Duodenal mucosa (tissue), 2 donors: Measurements from ENCODE around the gene NMB.
A peak's percentile ranks its signal among the peaks of the same experiment; 100 is the strongest.

Experiments used
- H3K27ac ChIP-seq: one replicate; pipeline ENCODE4 v1.7.0; 2013; ENCODE audit warnings: low read depth, low read length
- H3K27me3 ChIP-seq, 2 donors: one replicate each; pipeline ENCODE4 v1.7.0; 2013; ENCODE audit warnings: low read length in 2 of 2, control low read depth in 1 of 2; ENCODE audit not compliant: insufficient read depth in 2 of 2, control insufficient read depth in 1 of 2
- H3K36me3 ChIP-seq, 2 donors: one replicate each; pipeline ENCODE4 v1.7.0; 2013; ENCODE audit warnings: low read length in 2 of 2, control low read depth in 1 of 2; ENCODE audit not compliant: insufficient read depth in 2 of 2, control insufficient read depth in 1 of 2
- H3K4me1 ChIP-seq, 2 donors: one replicate each; pipeline ENCODE4 v1.7.0; 2013; ENCODE audit warnings: low read length in 2 of 2, control low read depth in 1 of 2; ENCODE audit not compliant: insufficient read depth in 2 of 2, control insufficient read depth in 1 of 2
- H3K4me3 ChIP-seq, 2 donors: one replicate each; pipeline ENCODE4 v1.7.0; 2013; ENCODE audit warnings: low read length in 2 of 2, low read depth in 1 of 2
- H3K9ac ChIP-seq, 2 donors: one replicate each; pipeline ENCODE4 v1.7.0; 2013; ENCODE audit warnings: low read length in 2 of 2, low read depth in 1 of 2
- H3K9me3 ChIP-seq, 2 donors: one replicate each; pipeline ENCODE4 v1.7.0; 2013; ENCODE audit warnings: low read length in 2 of 2, control low read depth in 1 of 2; ENCODE audit not compliant: control insufficient read depth in 1 of 2

The NMB gene

DNA sequence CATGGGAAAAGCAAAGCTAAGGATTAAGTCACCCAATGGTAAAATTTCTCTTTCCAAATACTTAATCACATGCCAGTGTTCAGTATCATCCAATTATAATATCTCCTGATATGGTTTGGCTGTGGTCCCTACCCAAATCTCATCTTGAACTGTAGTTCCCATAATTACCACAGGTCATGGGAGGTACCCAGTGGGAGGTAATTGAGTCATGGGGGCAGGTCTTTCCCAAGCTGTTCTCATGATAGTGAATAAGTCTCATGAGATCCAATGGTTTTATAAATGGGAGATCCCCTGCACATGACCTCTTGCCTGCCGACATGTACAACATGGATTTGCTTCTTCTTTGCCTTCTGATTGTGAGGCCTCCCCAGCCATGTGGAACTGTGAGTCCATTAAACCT is 26.1 kb upstream of the NMB start:
- peaks cover 7 to 29% of the 10 kb centered on the region in 2 donors for H3K36me3 ChIP-seq
- H3K27ac ChIP-seq: no peak overlapping the region
- no peak overlapping the region for H3K9ac ChIP-seq
- H3K9me3 ChIP-seq: no peaks in the 10 kb centered on the region
- H3K27me3 ChIP-seq: no peaks in the 10 kb centered on the region
- no peak overlapping the region for H3K4me3 ChIP-seq
- no peaks in the 10 kb centered on the region for H3K4me1 ChIP-seq

DNA sequence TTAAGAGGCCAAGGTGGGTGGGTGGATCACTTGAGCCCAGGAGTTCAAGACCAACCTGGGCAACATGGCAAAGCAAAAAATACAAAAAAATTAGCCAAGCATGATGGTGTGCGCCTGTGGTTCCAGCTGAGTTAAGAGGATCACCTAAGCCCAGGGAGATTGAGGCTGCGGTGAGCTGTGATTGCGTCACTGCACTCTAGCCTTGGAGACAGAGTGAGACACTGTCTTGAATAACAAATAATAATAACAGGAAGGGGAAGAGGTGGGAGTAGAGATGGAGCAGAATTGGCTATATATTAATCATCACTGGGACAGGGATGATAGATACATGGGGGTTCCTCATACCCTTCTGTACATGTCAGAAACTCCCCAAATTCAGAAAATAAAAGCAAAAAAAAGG is 23.8 kb upstream of the NMB start:
- Histone ChIP-seq H3K9me3 (no peaks in the 10 kb centered on the region), H3K4me1 (no peaks in the 10 kb centered on the region), H3K9ac (no peak overlapping the region), H3K36me3 (peaks cover 8 to 24% of the 10 kb centered on the region in 2 donors), H3K27ac (no peak overlapping the region), H3K4me3 (no peak overlapping the region), H3K27me3 (no peaks in the 10 kb centered on the region)

- H3K27ac ChIP-seq: no peak overlapping the region
- H3K4me3 ChIP-seq: no peak overlapping the region
- H3K36me3 ChIP-seq: peaks cover 12 to 41% of the 10 kb centered on the region in 2 donors
- H3K27me3 ChIP-seq: no peaks in the 10 kb centered on the region
- no peak overlapping the region for H3K9ac ChIP-seq
- H3K9me3 ChIP-seq: no peaks in the 10 kb centered on the region
- H3K4me1 ChIP-seq: no peaks in the 10 kb centered on the region
These were observed 13.2 kb upstream of the NMB start for GRCh38 chr15:84671211-84671610.

DNA sequence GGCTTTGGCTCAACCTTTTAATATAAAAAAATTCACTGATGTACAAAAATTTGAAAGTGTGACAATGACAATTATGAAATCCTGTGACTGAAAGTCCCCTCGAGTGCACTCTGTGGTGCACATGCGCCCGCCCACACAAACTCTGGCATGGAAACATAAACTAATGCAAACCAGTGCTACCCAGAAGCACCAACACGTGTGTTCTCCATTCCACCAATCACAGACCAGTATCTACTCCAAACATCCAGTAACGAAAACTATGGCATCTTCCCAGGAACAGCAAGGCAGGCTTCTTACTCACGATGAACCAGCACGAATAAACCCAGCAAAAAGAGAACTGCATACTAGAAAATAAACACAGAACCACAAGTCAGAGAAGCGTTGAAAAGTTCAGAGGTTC is 11.7 kb upstream of the NMB start:
- H3K27ac ChIP-seq: no peak overlapping the region
- no peak overlapping the region for H3K4me3 ChIP-seq
- H3K9me3 ChIP-seq: no peaks in the 10 kb centered on the region
- H3K9ac ChIP-seq: no peak overlapping the region
- H3K4me1 ChIP-seq: no peaks in the 10 kb centered on the region
- H3K27me3 ChIP-seq: no peaks in the 10 kb centered on the region
- peaks cover 20 to 50% of the 10 kb centered on the region in 2 donors for H3K36me3 ChIP-seq

DNA sequence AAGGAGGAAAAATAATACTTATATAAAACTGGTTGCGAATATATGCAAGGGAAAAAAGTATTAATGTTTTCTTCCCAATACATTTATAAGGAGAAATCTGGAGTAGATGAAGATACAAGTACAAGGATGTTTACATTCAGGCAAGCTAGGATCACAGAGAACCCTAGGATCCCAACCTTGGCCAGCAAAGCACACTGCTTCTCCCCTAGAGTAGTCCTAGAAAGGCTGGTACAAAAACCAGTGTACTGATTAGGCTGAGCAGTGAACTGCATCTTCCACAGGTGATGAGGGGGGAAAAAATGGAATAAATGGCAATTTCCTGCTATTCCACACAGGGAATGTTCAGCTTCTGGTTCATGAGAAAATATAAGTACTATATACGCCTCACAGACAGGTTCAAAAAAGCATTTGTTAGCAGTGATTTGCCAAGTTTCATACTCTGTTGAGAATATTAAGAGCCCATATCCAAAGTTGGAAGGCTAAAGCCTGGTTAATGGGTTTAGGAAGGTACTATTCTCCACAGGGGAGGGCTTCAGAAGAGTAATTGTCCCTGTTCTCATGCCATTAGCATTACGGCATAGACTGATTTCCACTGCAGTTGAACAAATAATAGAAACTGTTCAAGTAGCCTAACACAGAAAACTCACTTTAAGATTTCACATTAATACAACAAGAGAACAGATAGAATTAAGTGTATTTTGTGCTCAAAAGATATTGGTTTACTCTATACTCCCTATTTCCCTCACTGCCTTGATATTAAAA is 10.4 kb upstream of the NMB start:
- Histone ChIP-seq H3K4me1 (no peaks in the 10 kb centered on the region), H3K9me3 (no peaks in the 10 kb centered on the region), H3K27ac (no peak overlapping the region), H3K9ac (no peak overlapping the region), H3K27me3 (no peaks in the 10 kb centered on the region), H3K36me3 (peaks cover 20 to 46% of the 10 kb centered on the region in 2 donors), H3K4me3 (no peak overlapping the region)

DNA sequence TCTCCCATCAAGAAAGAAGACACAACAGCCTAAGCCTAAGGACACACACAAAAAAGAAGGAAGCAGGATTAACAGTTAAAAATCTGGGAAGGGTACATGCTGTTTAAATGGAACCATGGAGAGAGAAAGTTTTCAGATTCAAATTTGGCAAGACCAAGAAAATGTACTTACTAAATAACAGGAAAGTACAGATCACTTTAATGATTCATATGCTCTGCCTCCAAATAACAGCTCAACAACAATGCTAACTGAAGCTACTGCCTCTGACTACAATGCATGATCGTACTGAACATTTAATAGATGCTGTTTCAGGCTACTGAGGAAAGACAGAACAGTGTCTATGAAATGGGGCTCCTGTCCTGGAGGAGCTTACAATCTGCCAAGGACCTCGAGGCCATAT is 8.4 kb upstream of the NMB start:
- Histone ChIP-seq H3K4me1 (no peaks in the 10 kb centered on the region), H3K9me3 (no peaks in the 10 kb centered on the region), H3K27me3 (no peaks in the 10 kb centered on the region), H3K4me3 (no peak overlapping the region), H3K36me3 (peaks cover 20 to 42% of the 10 kb centered on the region in 2 donors), H3K9ac (no peak overlapping the region), H3K27ac (no peak overlapping the region)

- no peak overlapping the region for H3K27ac ChIP-seq
- H3K9ac ChIP-seq: no peak overlapping the region
- H3K27me3 ChIP-seq: no peaks in the 10 kb centered on the region
- H3K36me3 ChIP-seq: peaks cover 6 to 9% of the 10 kb centered on the region in 2 donors
- H3K4me1 ChIP-seq: peaks cover 5 to 14% of the 10 kb centered on the region in 2 donors
- no peaks in the 10 kb centered on the region for H3K9me3 ChIP-seq
- H3K4me3 ChIP-seq: no peak overlapping the region
These were observed 3.0 kb upstream of the NMB start for GRCh38 chr15:84661001-84661400.

DNA sequence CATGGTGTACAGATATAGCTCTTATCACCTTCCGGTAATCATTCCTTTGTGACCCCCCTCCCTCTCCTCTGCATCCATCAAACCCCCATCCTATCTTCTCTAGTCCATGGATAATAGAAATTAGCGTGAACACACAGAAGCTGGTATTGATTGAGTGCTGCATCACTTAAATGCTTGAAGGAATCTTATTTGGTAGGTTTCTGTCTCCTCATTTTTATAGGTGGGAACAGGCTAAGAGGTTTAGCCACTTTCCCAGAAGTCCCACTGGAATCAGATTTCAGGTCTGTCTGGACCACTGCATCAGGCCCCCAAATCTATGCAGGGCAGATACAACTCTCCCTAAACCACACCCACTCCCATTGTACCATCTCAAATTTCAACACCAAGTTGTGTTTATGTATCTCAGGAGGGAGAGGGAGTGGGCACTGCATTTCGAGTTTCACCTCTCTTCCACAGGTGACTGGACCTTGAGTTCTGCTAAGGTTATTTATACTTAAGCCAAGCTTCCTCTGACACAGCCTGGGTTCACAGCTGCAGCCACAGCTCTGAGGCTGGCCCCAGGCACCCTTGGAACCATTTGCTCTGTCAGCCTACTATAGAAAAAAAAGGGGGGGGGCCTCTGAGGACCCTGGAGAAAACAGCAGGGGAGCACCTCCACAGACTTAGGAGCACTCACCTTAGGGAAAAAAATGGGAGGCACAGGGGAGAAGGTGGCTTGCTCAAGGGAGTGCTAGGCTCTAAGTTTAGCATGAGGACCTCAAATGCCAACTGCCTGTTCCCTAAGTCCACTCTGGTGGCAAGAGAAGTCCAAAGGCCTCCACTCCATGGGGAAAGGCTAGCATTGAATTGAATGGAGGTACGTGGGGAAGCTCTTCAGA is 2.1 kb upstream of the NMB start:
- Histone ChIP-seq H3K9me3 (no peaks in the 10 kb centered on the region), H3K9ac (no peak overlapping the region), H3K27ac (no peak overlapping the region), H3K36me3 (peaks cover 0 to 3% of the 10 kb centered on the region in 2 donors), H3K4me1 (peaks cover 8 to 16% of the 10 kb centered on the region in 2 donors), H3K4me3 (no peak overlapping the region), H3K27me3 (no peaks in the 10 kb centered on the region)

DNA sequence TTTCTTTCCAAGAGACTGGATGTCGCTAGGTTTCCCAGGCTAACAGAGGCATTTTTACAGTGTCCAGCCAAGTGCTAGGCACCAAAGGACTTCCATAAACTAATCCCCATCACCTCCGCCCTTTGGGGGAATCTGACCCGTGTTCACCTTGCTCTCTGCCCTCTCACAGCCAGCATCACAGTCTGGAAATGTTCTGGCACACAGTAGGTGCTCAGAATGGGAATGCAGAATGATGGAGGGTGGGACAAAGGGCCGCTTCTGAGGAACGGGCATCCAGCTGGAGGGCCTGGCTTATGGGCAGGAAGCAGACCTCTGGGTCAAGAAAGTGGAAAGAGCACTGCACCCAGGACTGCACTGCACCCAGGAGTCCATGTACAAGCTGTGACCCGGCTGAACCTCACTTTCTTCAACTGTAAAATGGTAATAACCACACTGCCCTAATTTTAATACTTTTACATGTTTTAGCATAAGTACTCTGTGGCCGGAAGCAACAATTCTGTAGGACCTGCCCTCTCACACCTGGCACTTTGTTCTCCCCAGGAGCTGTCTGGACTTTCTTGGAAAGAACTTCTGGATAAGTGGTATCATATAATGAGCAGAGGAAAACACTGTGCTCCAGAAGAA is 901 bp upstream of the NMB start:
- Histone ChIP-seq H3K27me3 (no peaks in the 10 kb centered on the region), H3K36me3 (no peaks in the 10 kb centered on the region), H3K27ac (no peak overlapping the region), H3K9ac (peak overlapping the region; percentile 47 to 61), H3K4me1 (peaks cover 13 to 21% of the 10 kb centered on the region in 2 donors), H3K9me3 (no peaks in the 10 kb centered on the region), H3K4me3 (peak overlapping the region; percentile 59 to 71)

DNA sequence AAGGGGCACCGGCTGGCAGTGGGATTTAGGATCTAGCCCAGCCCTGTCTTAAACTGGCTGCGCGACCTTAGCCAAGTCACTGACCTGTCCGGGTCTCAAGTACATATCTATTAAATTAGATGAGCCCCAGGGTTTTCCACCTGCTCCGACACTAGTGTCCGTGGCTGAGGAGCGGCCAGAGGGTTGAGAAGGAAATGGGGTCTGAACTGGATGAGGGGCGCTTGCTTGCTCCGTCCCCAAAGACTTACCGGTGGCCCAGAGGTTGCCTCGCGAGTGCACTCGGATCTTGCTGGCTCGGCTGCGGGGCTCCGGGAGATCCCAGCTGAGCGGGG is 285 bp downstream of the NMB start:
- H3K9ac ChIP-seq: peak overlapping the region; percentile 48 to 61

More for the DNA sequence above, 285 bp downstream of the NMB start:
- no peak overlapping the region for H3K27ac ChIP-seq
- no peaks in the 10 kb centered on the region for H3K9me3 ChIP-seq
- H3K27me3 ChIP-seq: no peaks in the 10 kb centered on the region
- peak overlapping the region; percentile 59 to 71 for H3K4me3 ChIP-seq
- peaks cover 0 to under 1% of the 10 kb centered on the region in 2 donors for H3K36me3 ChIP-seq
- H3K4me1 ChIP-seq: peaks cover 17 to 30% of the 10 kb centered on the region in 2 donors
